HepG2 (cell line): ENCODE results near the gene DGKG. TPM values are rescaled to one million over a fixed set of nuclear protein-coding genes. Genes with fewer than 3 reads are reported as not detected.

ENCODE experiments used
- ATAC-seq: fragments of 200-7000 bp; cut with Tn5 transposase; 3 replicates; pipeline ENCODE4 v1.9.1; 2020; ENCODE audit warnings: mild to moderate bottlenecking, moderate library complexity
- BruUV-seq: library from RNA; stranded (reverse); fragments of 400-500 nt; replicated peaks from 2 replicates; lab custom pipeline; 2021; lab: Mats Ljungman, UMichigan
- CTCF ChIA-PET: fragments of 300-600 bp; formaldehyde crosslinking; extraction: SDS; loops from one replicate; lab custom pipeline; 2021; ENCODE audit warnings: low total read pairs, inconsistent platforms, low intra/inter-chr PET ratio; lab: Yijun Ruan, JAX
- POLR2A ChIA-PET: fragments of 350-600 bp; sonication (Branson Sonifier 250); formaldehyde crosslinking; loops from one replicate; lab custom pipeline; 2020; ENCODE audit warnings: antibody characterized with exemption, inconsistent platforms; lab: Yijun Ruan, JAX
- DNase-seq: peaks from one replicate; pipeline ENCODE4 v3.0.0-alpha.2; 2015; ENCODE audit warnings: low spot score
- FAIRE-seq: peaks from 3 replicates; lab custom pipeline; 2011; peaks lifted over from hg19 to GRCh38; lab: Jason Lieb, UNC
- H2AFZ ChIP-seq: one replicate; pipeline ENCODE4 v1.6.1; 2011; ENCODE audit warnings: low read length, inconsistent platforms
- H3K27ac ChIP-seq: fragments of 300-600 bp; 3 replicates; pipeline ENCODE4 v1.8.0; 2011; ENCODE audit warnings: mixed run types, mild to moderate bottlenecking, mixed read lengths, low read length, inconsistent platforms; ENCODE audit not compliant: insufficient read depth; ENCODE audit errors: extremely low read length
- H3K27me3 ChIP-seq, 2 experiments: fragments of 200-600 bp in 1 of 2; 2 replicates in 1 of 2; 3 replicates in 1 of 2; pipeline versions ENCODE4 v1.6.0 to v1.8.0; 2011; ENCODE audit warnings: low read length in 2 of 2, mild to moderate bottlenecking in 2 of 2, moderate library complexity in 2 of 2, inconsistent platforms in 1 of 2; ENCODE audit not compliant: insufficient read depth in 2 of 2, control insufficient read depth in 1 of 2
- H3K36me3 ChIP-seq, 2 experiments: fragments of 200-600 bp in 1 of 2; replicated peaks in 1 of 2; 2 replicates in 1 of 2; 3 replicates in 1 of 2; pipeline versions ENCODE4 v1.5.1 to v1.8.0; 2011; ENCODE audit warnings: low read length in 2 of 2, inconsistent platforms in 1 of 2; ENCODE audit not compliant: insufficient read depth in 2 of 2, control insufficient read depth in 1 of 2
- H3K4me1 ChIP-seq: 2 replicates; pipeline ENCODE4 v1.5.1; 2012; ENCODE audit warnings: low read length, inconsistent platforms; ENCODE audit not compliant: insufficient read depth
- H3K4me2 ChIP-seq: 2 replicates; pipeline ENCODE4 v1.6.0; 2011; ENCODE audit warnings: low read depth, low read length, inconsistent platforms
- H3K4me3 ChIP-seq, 3 experiments: fragments of 200-600 bp in 1 of 3; sonication (generic), shearing (Covaris generic) in 1 of 3; replicated peaks in 1 of 3; 2 replicates each; pipeline ENCODE4 v1.5.1; 2011 to 2016; ENCODE audit warnings: low read length in 3 of 3, inconsistent platforms in 2 of 3, low read depth in 2 of 3, mild to moderate bottlenecking in 2 of 3, control low read depth in 1 of 3, mixed read lengths in 1 of 3; ENCODE audit not compliant: insufficient read depth in 1 of 3
- H3K79me2 ChIP-seq: one replicate; pipeline ENCODE4 v1.6.1; 2011; ENCODE audit warnings: low read length, inconsistent platforms; ENCODE audit not compliant: insufficient read depth
- H3K9ac ChIP-seq: 2 replicates; pipeline ENCODE4 v1.6.0; 2011; ENCODE audit warnings: mild to moderate bottlenecking, low read depth, low read length, inconsistent platforms; ENCODE audit not compliant: insufficient read depth
- H3K9me3 ChIP-seq: 2 replicates; pipeline ENCODE4 v1.5.1; 2012; ENCODE audit warnings: mild to moderate bottlenecking, low read length
- H4K20me1 ChIP-seq: 2 replicates; pipeline ENCODE4 v1.6.0; 2011; ENCODE audit warnings: inconsistent platforms, mild to moderate bottlenecking, low read length, moderate library complexity; ENCODE audit not compliant: insufficient read depth
- FLYWCH1 ChIP-seq: sonication (generic); formaldehyde crosslinking; IDR thresholded peaks from 2 replicates; pipeline ENCODE4 v1.8.1; 2023; ENCODE audit warnings: mild to moderate bottlenecking, missing genetic modification reagents
- HOXA7 ChIP-seq: sonication (generic); formaldehyde crosslinking; IDR thresholded peaks from 2 replicates; pipeline ENCODE4 v1.8.1; 2022; ENCODE audit warnings: mild to moderate bottlenecking, missing genetic modification reagents, moderate library complexity
- JARID2 ChIP-seq: sonication (generic); formaldehyde crosslinking; IDR thresholded peaks from 2 replicates; pipeline ENCODE4 v1.8.1; 2023; ENCODE audit warnings: missing genetic modification reagents, inconsistent platforms; ENCODE audit not compliant: insufficient replicate concordance
- NAIF1 ChIP-seq: sonication (generic); formaldehyde crosslinking; IDR thresholded peaks from 2 replicates; pipeline ENCODE4 v1.5.0; 2020; ENCODE audit warnings: mild to moderate bottlenecking, missing genetic modification reagents, borderline replicate concordance
- NFE2 ChIP-seq: sonication (generic); formaldehyde crosslinking; IDR thresholded peaks from 2 replicates; pipeline ENCODE4 v1.4.0; 2020; ENCODE audit warnings: missing genetic modification reagents
- NFIB ChIP-seq: sonication (generic); formaldehyde crosslinking; IDR thresholded peaks from 2 replicates; pipeline ENCODE4 v1.9.0; 2021; ENCODE audit warnings: missing genetic modification reagents, mild to moderate bottlenecking, borderline replicate concordance
- NR2C2 ChIP-seq: sonication (generic); formaldehyde crosslinking; IDR thresholded peaks from 2 replicates; pipeline ENCODE4 v1.4.0; 2020; ENCODE audit warnings: missing genetic modification reagents, mild to moderate bottlenecking, moderate library complexity, borderline replicate concordance
- POLR2G ChIP-seq: fragments of 200-400 bp; formaldehyde crosslinking; IDR thresholded peaks from 2 replicates; pipeline ENCODE4 v1.6.1; 2018; ENCODE audit warnings: mild to moderate bottlenecking, low read depth, low read length, moderate library complexity
- ZFAT ChIP-seq: sonication (generic); formaldehyde crosslinking; conservative IDR thresholded peaks from 2 replicates; pipeline ENCODE4 v1.8.1; 2023; ENCODE audit warnings: missing genetic modification reagents, inconsistent platforms
- ZFY ChIP-seq: sonication (generic); formaldehyde crosslinking; IDR thresholded peaks from 2 replicates; pipeline ENCODE4 v1.4.0; 2020; ENCODE audit warnings: missing genetic modification reagents
- ZNF337 ChIP-seq: sonication (generic); formaldehyde crosslinking; IDR thresholded peaks from 2 replicates; pipeline ENCODE4 v1.5.1; 2020; ENCODE audit warnings: missing genetic modification reagents, low read depth, mild to moderate bottlenecking, borderline replicate concordance
- ZNF367 ChIP-seq: sonication (generic); formaldehyde crosslinking; IDR thresholded peaks from 2 replicates; pipeline ENCODE4 v1.4.0; 2020; ENCODE audit warnings: missing genetic modification reagents, borderline replicate concordance
- ZNF570 ChIP-seq: sonication (generic); formaldehyde crosslinking; IDR thresholded peaks from 2 replicates; pipeline ENCODE4 v1.4.0; 2020; ENCODE audit warnings: mild to moderate bottlenecking, missing genetic modification reagents, borderline replicate concordance
- ZNF614 ChIP-seq: IDR thresholded peaks from 2 replicates; pipeline ENCODE4 v1.6.1; 2018; ENCODE audit warnings: missing biosample characterization, missing genetic modification reagents, inconsistent platforms, borderline replicate concordance
- ZNF709 ChIP-seq: sonication (generic); formaldehyde crosslinking; IDR thresholded peaks from 2 replicates; pipeline ENCODE4 v1.5.0; 2020; ENCODE audit warnings: mild to moderate bottlenecking, missing genetic modification reagents
- ZNF788 ChIP-seq: sonication (generic); formaldehyde crosslinking; IDR thresholded peaks from 2 replicates; pipeline ENCODE4 v1.5.0; 2020; ENCODE audit warnings: mild to moderate bottlenecking, missing genetic modification reagents, borderline replicate concordance
- WGBS: methylation state at CpG from one replicate; pipeline ENCODE4 v1.1.6; 2017; ENCODE audit warnings: low lambda C conversion rate; 5-methylcytosine and 5-hydroxymethylcytosine counted together
- in situ Hi-C: cut with HindIII; loops from 2 replicates; pipeline ENCODE4 v1.10.0; 2017; ENCODE audit warnings: low pct_unique_long_range_greater_than_20kb; ENCODE audit not compliant: extremely low pct_ligation_motif_present
- intact Hi-C: fragments of 100-400 bp; cut with micrococcal nuclease; formaldehyde crosslinking; loops from one replicate; pipeline ENCODE4 v1.10.0; 2022; ENCODE audit not compliant: unreplicated experiment
- polyA plus RNA-seq, 8 experiments: library from polyadenylated mRNA; depleted of rRNA in 3 of 8; stranded (reverse) in 7 of 8; unstranded in 1 of 8; fragments of >200 nt; fragmentation: Illumina TruSeq in 4 of 8; extraction: Trizol in 4 of 8; gene quantifications; 2 replicates each; pipeline versions ENCODE4 v1.2.1 to v1.2.3, GENCODE V29; 2011 to 2016; ENCODE audit warnings: low read depth in 4 of 8, missing spikeins in 1 of 8, mixed read lengths in 1 of 8; ENCODE audit not compliant: insufficient read depth in 1 of 8
- total RNA-seq, 5 experiments: library from RNA; depleted of rRNA; stranded (reverse); fragments of >200 nt; fragmentation: Illumina TruSeq; extraction: Trizol; gene quantifications; 2 replicates each; pipeline ENCODE4 v1.2.3, GENCODE V29; 2016; ENCODE audit warnings: low read depth in 1 of 5
- TF ChIP-seq, protein P1 (sequence below): sonication (generic); formaldehyde crosslinking; IDR thresholded peaks from 2 replicates; pipeline ENCODE4 v1.4.0; 2020; ENCODE audit warnings: missing genetic modification reagents, low read depth, mild to moderate bottlenecking, borderline replicate concordance
- TF ChIP-seq, protein P2 (sequence below): sonication (generic); formaldehyde crosslinking; IDR thresholded peaks from 2 replicates; pipeline ENCODE4; 2020; ENCODE audit warnings: missing genetic modification reagents, mild to moderate bottlenecking, borderline replicate concordance
- TF ChIP-seq, protein P3 (sequence below): sonication (generic); formaldehyde crosslinking; IDR thresholded peaks from 2 replicates; pipeline ENCODE4 v1.4.0; 2020; ENCODE audit warnings: missing genetic modification reagents, borderline replicate concordance

The DGKG gene
- total and polyA plus RNA-seq, 2 of the 13 experiments (the other 11 are each of a cell fraction or from before 2014, with no cell fraction given), result 3.8 to 6.2 TPM

DNA sequence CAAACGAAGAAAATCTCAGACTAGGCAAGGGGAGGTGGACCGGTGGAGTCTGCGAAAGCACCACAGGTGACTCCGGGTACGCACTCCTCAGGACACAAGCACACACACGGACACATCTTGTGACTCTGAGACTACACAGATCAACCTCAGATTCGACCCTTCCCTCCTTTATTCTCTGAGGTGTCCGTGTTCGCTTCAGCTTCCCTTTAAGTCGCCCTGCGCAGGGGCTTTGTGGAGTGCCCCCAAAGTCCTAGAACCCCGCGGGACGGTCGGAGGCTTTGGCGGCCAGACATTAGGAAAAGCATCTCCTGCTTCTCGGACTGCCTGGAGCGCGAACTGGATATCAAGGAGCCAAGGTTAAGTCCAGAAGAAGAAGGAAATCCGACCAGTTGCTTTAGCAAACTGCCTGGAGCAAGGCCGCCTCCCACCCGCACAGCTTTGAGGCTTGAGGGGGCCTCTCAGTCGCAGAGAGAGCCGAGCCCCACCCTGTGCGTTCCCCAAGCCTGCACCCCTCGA lies 730 bp downstream of the DGKG start:
- Histone ChIP-seq H3K4me3 (peak overlapping the region; percentile 52 to 72 (median 62)), H3K79me2 (no peaks in the 10 kb centered on the region), H4K20me1 (no peaks in the 10 kb centered on the region), H3K4me1 (peaks cover 71% of the 10 kb centered on the region), H3K27me3 (peaks cover 2 to 51% of the 10 kb centered on the region in 2 experiments), H3K4me2 (peak overlapping the region; percentile 83), H3K9me3 (no peaks in the 10 kb centered on the region), H3K9ac (peak overlapping the region; percentile 64; the same call in 1 of the 2 replicates), H3K27ac (no peak overlapping the region), H3K36me3 (no peaks in the 10 kb centered on the region), H2AFZ (no peak overlapping the region)
- ATAC-seq, result no peak
- no peak for FAIRE-seq
- in situ Hi-C loops, result no loop called here
- CTCF ChIA-PET, result no interaction called here
- 14% methylated on average over 19 of the region's 26 CpGs for WGBS
- intact Hi-C loops, result no loop called here
- POLR2A ChIA-PET, result interaction anchor here (1.3 kb wide), 1 partner anchor 8 kb away, joined by 3 read pairs; no protein-coding TSS in a partner anchor
- BruUV-seq, result no TSS peak
- no peak for DNase-seq
- TF ChIP-seq FLYWCH1 (CRISPR knock-in tag) (no peak), ZNF614 (CRISPR knock-in tag) (no peak), ZFAT (no peak), HOXA7 (CRISPR knock-in tag) (no peak), ZFY (CRISPR knock-in tag) (no peak), JARID2 (no peak), POLR2G (no peak), NFE2 (CRISPR knock-in tag) (no peak), ZNF367 (CRISPR knock-in tag) (no peak), NR2C2 (CRISPR knock-in tag) (no peak), ZNF709 (CRISPR knock-in tag) (no peak), NAIF1 (CRISPR knock-in tag) (no peak), ZNF788 (CRISPR knock-in tag) (no peak), ZNF337 (CRISPR knock-in tag) (no peak), ZNF570 (CRISPR knock-in tag) (no peak), NFIB (CRISPR knock-in tag) (no peak)
- TF ChIP-seq, protein P1, sequence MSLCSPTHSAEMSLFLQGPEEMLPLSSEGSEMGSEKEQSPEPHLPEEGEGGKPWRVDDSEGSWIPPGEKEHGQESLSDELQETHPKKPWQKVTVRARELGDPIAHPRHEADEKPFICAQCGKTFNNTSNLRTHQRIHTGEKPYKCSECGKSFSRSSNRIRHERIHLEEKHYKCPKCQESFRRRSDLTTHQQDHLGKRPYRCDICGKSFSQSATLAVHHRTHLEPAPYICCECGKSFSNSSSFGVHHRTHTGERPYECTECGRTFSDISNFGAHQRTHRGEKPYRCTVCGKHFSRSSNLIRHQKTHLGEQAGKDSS, result no peak
- TF ChIP-seq, protein P2, sequence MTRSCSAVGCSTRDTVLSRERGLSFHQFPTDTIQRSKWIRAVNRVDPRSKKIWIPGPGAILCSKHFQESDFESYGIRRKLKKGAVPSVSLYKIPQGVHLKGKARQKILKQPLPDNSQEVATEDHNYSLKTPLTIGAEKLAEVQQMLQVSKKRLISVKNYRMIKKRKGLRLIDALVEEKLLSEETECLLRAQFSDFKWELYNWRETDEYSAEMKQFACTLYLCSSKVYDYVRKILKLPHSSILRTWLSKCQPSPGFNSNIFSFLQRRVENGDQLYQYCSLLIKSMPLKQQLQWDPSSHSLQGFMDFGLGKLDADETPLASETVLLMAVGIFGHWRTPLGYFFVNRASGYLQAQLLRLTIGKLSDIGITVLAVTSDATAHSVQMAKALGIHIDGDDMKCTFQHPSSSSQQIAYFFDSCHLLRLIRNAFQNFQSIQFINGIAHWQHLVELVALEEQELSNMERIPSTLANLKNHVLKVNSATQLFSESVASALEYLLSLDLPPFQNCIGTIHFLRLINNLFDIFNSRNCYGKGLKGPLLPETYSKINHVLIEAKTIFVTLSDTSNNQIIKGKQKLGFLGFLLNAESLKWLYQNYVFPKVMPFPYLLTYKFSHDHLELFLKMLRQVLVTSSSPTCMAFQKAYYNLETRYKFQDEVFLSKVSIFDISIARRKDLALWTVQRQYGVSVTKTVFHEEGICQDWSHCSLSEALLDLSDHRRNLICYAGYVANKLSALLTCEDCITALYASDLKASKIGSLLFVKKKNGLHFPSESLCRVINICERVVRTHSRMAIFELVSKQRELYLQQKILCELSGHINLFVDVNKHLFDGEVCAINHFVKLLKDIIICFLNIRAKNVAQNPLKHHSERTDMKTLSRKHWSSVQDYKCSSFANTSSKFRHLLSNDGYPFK (CRISPR knock-in tag), result no peak
- TF ChIP-seq, protein P3, sequence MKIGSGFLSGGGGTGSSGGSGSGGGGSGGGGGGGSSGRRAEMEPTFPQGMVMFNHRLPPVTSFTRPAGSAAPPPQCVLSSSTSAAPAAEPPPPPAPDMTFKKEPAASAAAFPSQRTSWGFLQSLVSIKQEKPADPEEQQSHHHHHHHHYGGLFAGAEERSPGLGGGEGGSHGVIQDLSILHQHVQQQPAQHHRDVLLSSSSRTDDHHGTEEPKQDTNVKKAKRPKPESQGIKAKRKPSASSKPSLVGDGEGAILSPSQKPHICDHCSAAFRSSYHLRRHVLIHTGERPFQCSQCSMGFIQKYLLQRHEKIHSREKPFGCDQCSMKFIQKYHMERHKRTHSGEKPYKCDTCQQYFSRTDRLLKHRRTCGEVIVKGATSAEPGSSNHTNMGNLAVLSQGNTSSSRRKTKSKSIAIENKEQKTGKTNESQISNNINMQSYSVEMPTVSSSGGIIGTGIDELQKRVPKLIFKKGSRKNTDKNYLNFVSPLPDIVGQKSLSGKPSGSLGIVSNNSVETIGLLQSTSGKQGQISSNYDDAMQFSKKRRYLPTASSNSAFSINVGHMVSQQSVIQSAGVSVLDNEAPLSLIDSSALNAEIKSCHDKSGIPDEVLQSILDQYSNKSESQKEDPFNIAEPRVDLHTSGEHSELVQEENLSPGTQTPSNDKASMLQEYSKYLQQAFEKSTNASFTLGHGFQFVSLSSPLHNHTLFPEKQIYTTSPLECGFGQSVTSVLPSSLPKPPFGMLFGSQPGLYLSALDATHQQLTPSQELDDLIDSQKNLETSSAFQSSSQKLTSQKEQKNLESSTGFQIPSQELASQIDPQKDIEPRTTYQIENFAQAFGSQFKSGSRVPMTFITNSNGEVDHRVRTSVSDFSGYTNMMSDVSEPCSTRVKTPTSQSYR (CRISPR knock-in tag), result no peak
